A673 (cell line): Measurements from ENCODE around the gene KRT86. TPM values are rescaled to one million over a fixed set of nuclear protein-coding genes. Genes with fewer than 3 reads are reported as not detected.

Source experiments
- BruUV-seq: library from RNA; stranded (reverse); fragments of 400-500 nt; replicated peaks from 2 replicates; lab custom pipeline; 2021; lab: Mats Ljungman, UMichigan
- CTCF ChIA-PET: fragments of 300-600 bp; sonication (Branson Sonifier 250); formaldehyde crosslinking; loops from one replicate; lab custom pipeline; 2022; ENCODE audit warnings: antibody characterized with exemption; lab: Charles Lee
- POLR2A ChIA-PET: fragments of 300-600 bp; sonication (Branson Sonifier 250); formaldehyde crosslinking; loops from one replicate; lab custom pipeline; 2022; ENCODE audit warnings: antibody characterized with exemption; ENCODE audit not compliant: low non-redundant PET; lab: Charles Lee
- DNase-seq: peaks from one replicate; pipeline ENCODE4 v3.0.0-alpha.2; 2015; ENCODE audit warnings: low spot score
- H3K27ac ChIP-seq: fragments of 200-600 bp; sonication (generic); 2 replicates; pipeline ENCODE4 v1.5.1; 2016; ENCODE audit warnings: mixed run types, low read depth, mild to moderate bottlenecking, mixed read lengths, antibody characterized with exemption, low read length; ENCODE audit not compliant: poor library complexity, severe bottlenecking
- H3K27me3 ChIP-seq: fragments of 200-600 bp; sonication (generic); replicated peaks from 2 replicates; pipeline ENCODE4 v1.6.1; 2017; ENCODE audit warnings: mixed run types, low read depth, mild to moderate bottlenecking, mixed read lengths, antibody characterized with exemption, low read length; ENCODE audit not compliant: insufficient read depth, poor library complexity
- H3K36me3 ChIP-seq: fragments of 200-600 bp; sonication (generic); 2 replicates; pipeline ENCODE4 v1.6.1; 2016; ENCODE audit warnings: mixed run types, mild to moderate bottlenecking, mixed read lengths, antibody characterized with exemption, low read length; ENCODE audit not compliant: insufficient read depth, poor library complexity, severe bottlenecking
- H3K4me1 ChIP-seq: fragments of 200-600 bp; sonication (generic); 2 replicates; pipeline ENCODE4 v1.6.1; 2017; ENCODE audit warnings: mixed run types, mild to moderate bottlenecking, mixed read lengths, antibody characterized with exemption, low read length; ENCODE audit not compliant: insufficient read depth, poor library complexity, severe bottlenecking
- H3K4me3 ChIP-seq: fragments of 200-600 bp; sonication (generic); 2 replicates; pipeline ENCODE4 v1.5.1; 2016; ENCODE audit warnings: low read depth, mixed run types, mild to moderate bottlenecking, mixed read lengths, low read length; ENCODE audit not compliant: poor library complexity, severe bottlenecking
- H3K9me3 ChIP-seq: fragments of 200-600 bp; sonication (generic); 2 replicates; pipeline ENCODE4 v1.6.1; 2016; ENCODE audit warnings: mixed run types, low read depth, mild to moderate bottlenecking, mixed read lengths, antibody characterized with exemption, low read length; ENCODE audit not compliant: poor library complexity, severe bottlenecking
- EZH2 ChIP-seq: fragments of 200-600 bp; sonication (generic); IDR thresholded peaks from 2 replicates; pipeline ENCODE4 v1.6.1; 2017; ENCODE audit warnings: borderline replicate concordance, low read depth, mild to moderate bottlenecking, mixed read lengths, antibody characterized with exemption, low read length; ENCODE audit not compliant: poor library complexity, severe bottlenecking
- intact Hi-C: fragments of 100-400 bp; cut with micrococcal nuclease; formaldehyde crosslinking; loops from one replicate; pipeline ENCODE4 v1.10.0; 2022; ENCODE audit not compliant: unreplicated experiment
- total RNA-seq: library from RNA; stranded (reverse); gene quantifications from 2 replicates; pipeline ENCODE4 v1.2.3, GENCODE V29; 2021
- TF ChIP-seq, protein P1 (sequence below): fragments of 300-800, 200-600 bp; sonication (generic); conservative IDR thresholded peaks from 2 replicates; pipeline ENCODE4 v1.5.1; 2017; ENCODE audit warnings: low read depth, mild to moderate bottlenecking, antibody characterized with exemption, low read length, moderate library complexity, mixed read lengths

KRT86 gene
- total RNA-seq, 1 experiment from 2014 or later, result not detected

DNA sequence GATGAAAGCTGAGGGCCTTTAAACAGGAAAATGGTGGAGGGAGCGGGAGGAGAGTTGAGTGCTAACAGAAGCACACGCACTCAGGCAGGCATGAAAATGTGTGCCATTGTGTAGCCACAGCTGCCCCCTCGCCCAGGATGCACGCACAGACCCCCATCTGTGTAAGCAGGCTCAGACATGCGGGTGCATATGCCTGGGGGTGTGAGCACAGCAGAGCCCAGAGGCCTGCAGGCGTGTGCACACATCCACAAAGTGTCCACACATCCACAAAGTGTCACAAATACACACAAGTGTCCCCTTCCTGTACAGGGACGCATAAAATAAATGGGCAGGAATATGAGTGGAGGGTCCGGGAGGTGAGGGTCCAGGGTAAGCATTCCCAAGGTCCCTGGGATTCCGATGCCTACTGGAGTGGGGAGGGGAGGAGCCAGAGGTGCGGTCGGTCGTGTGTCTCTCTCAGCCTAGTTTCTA is 42.2 kb upstream of the KRT86 start:
- no peak for TF ChIP-seq EZH2
- TF ChIP-seq, protein P1, sequence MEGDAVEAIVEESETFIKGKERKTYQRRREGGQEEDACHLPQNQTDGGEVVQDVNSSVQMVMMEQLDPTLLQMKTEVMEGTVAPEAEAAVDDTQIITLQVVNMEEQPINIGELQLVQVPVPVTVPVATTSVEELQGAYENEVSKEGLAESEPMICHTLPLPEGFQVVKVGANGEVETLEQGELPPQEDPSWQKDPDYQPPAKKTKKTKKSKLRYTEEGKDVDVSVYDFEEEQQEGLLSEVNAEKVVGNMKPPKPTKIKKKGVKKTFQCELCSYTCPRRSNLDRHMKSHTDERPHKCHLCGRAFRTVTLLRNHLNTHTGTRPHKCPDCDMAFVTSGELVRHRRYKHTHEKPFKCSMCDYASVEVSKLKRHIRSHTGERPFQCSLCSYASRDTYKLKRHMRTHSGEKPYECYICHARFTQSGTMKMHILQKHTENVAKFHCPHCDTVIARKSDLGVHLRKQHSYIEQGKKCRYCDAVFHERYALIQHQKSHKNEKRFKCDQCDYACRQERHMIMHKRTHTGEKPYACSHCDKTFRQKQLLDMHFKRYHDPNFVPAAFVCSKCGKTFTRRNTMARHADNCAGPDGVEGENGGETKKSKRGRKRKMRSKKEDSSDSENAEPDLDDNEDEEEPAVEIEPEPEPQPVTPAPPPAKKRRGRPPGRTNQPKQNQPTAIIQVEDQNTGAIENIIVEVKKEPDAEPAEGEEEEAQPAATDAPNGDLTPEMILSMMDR, result no peak

DNA sequence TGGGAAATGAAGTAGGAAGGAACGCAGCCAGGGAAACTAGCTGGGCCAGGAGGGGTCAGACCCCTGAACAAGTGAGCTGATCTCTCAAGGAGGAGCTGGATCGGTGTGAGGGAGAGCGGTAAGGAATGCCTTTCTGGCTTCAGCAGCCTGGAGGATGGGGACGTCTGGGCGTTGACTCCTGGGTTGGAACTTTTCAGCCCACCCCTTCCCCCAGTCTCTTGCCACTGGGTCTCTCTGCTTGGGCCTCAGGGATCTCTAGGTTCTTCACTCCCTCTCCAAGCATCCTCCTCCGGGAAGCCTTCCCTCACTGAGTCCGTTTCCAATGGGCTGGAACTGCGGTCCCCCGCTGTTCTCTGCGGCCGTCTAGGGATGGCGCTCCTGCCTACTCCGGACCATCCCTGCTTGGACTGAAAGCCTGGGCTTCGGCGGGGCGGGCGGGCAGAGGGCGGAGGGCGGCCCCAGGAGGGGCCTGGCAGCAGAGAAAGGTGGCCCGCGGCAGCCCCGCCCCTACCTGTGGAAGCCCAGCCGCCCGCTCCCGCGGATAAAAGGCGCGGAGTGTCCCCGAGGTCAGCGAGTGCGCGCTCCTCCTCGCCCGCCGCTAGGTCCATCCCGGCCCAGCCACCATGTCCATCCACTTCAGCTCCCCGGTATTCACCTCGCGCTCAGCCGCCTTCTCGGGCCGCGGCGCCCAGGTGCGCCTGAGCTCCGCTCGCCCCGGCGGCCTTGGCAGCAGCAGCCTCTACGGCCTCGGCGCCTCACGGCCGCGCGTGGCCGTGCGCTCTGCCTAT is 41.6 kb upstream of the KRT86 start, which contains the start of gene KRT7:
Gene KRT7, plus strand, starts transcription at position 570 of the 788 bp plus-strand sequence. Its CDS starts 54 bp downstream, at position 624.
- intact Hi-C loops, result no loop called here
- H3K27me3 ChIP-seq, result peaks cover 12% of the 10 kb centered on the region
- H3K4me1 ChIP-seq, result no peaks in the 10 kb centered on the region
- TF ChIP-seq EZH2, result no peak
- TF ChIP-seq, protein P1, result no peak
- no peaks in the 10 kb centered on the region for H3K9me3 ChIP-seq
- H3K36me3 ChIP-seq, result no peaks in the 10 kb centered on the region
- POLR2A ChIA-PET, result no interaction called here
- no peak for DNase-seq
- CTCF ChIA-PET, result no interaction called here
- H3K27ac ChIP-seq, result no peak within 1 kb of the TSS
- BruUV-seq, result no TSS peak
- no peak within 1 kb of the TSS for H3K4me3 ChIP-seq

More for the DNA sequence above, 42.2 kb upstream of the KRT86 start:
- Histone ChIP-seq H3K27ac (no peak overlapping the region), H3K4me3 (no peak overlapping the region), H3K27me3 (peaks cover 12% of the 10 kb centered on the region), H3K4me1 (no peaks in the 10 kb centered on the region), H3K36me3 (no peaks in the 10 kb centered on the region), H3K9me3 (no peaks in the 10 kb centered on the region)
- DNase-seq, result no peak
- BruUV-seq, result no TSS peak
- POLR2A ChIA-PET, result no interaction called here
- CTCF ChIA-PET, result no interaction called here
- intact Hi-C loops, result no loop called here

DNA sequence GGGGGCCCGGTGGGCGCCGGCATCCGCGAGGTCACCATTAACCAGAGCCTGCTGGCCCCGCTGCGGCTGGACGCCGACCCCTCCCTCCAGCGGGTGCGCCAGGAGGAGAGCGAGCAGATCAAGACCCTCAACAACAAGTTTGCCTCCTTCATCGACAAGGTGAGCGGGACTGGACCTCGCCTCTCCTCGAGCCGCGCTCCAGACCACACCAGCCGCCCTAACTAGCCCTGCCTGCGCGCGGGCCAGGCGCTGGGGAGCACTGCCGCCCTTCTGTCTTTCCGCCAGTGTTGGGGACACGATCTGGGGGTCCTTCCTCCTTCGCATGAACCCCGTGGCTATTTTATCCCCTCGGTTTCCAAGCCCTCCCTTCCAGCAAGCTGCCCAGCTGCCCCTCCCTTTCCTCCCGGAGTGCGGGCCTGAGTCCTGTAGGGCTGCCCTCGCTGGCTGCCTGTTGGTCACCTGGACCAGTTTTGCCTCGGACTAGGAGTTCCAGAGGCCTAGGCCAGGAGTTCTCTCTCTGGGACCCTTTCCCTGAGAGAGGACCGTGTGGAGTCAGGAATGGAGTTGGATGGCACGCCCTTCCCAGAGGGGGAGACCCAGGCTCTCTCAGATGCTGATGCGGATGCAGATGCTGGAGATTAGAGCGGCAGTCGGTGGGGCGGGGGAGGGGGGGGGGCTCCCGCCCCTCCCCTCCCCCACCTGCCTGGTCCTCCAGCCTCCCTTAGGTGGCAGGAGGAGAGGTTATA is 40.8 kb upstream of the KRT86 start:
- intact Hi-C loops, result no loop called here
- Histone ChIP-seq H3K4me1 (no peaks in the 10 kb centered on the region), H3K27ac (no peak overlapping the region), H3K4me3 (no peak overlapping the region), H3K27me3 (peaks cover 12% of the 10 kb centered on the region), H3K36me3 (no peaks in the 10 kb centered on the region), H3K9me3 (no peaks in the 10 kb centered on the region)
- DNase-seq, result no peak
- POLR2A ChIA-PET, result no interaction called here
- CTCF ChIA-PET, result no interaction called here
- TF ChIP-seq, protein P1, result no peak
- TF ChIP-seq EZH2, result no peak
- BruUV-seq, result no TSS peak
